K562 (cell line): ENCODE measurements around the gene TMPRSS11A. TPM values are rescaled to one million over a fixed set of nuclear protein-coding genes. Genes with fewer than 3 reads are reported as not detected.

ENCODE experiments used
- ATAC-seq: fragments of 200-7000 bp; cut with Tn5 transposase; 3 replicates; pipeline ENCODE4 v1.9.1; 2020; ENCODE audit warnings: moderate library complexity
- BruUV-seq: library from RNA; stranded (reverse); fragments of 400-500 nt; replicated peaks from 2 replicates; lab custom pipeline; 2021; lab: Mats Ljungman, UMichigan
- CTCF ChIA-PET: fragments of 300-600 bp; formaldehyde crosslinking; extraction: SDS; loops from one replicate; lab custom pipeline; 2021; ENCODE audit warnings: low intra/inter-chr PET ratio; lab: Yijun Ruan, JAX
- POLR2A ChIA-PET: fragments of 300-600, 350-650 bp; sonication (Branson Sonifier 250); formaldehyde crosslinking; extraction: SDS; loops from one replicate; lab custom pipeline; 2021; ENCODE audit warnings: antibody characterized with exemption, inconsistent platforms; lab: Yijun Ruan, JAX
- DNase-seq, 4 experiments: peaks; one replicate each; pipeline versions ENCODE4 v3.0.0 to v3.0.0-alpha.2; 2011 to 2018; ENCODE audit warnings: low spot score in 3 of 4, mixed read lengths in 3 of 4; ENCODE audit errors: extremely low read depth in 1 of 4
- FAIRE-seq: peaks from 2 replicates; lab custom pipeline; 2011; peaks lifted over from hg19 to GRCh38; lab: Jason Lieb, UNC
- H2AFZ ChIP-seq: 2 replicates; pipeline ENCODE4 v1.6.0; 2011; ENCODE audit warnings: low read depth, low read length, control low read depth, inconsistent platforms
- H3K27ac ChIP-seq: fragments of 200-600 bp; 3 replicates; pipeline ENCODE4 v1.8.0; 2011; ENCODE audit warnings: low read depth, mild to moderate bottlenecking, control low read depth, inconsistent platforms, low read length, moderate library complexity, mixed read lengths; ENCODE audit errors: extremely low read depth
- H3K27me3 ChIP-seq, 2 experiments: fragments of 300-600 bp in 1 of 2; 2 replicates in 1 of 2; 3 replicates in 1 of 2; pipeline versions ENCODE4 v1.6.0 to v1.8.0; 2011; ENCODE audit warnings: inconsistent platforms in 2 of 2, low read length in 2 of 2, mild to moderate bottlenecking in 1 of 2, mixed read lengths in 1 of 2, moderate library complexity in 1 of 2; ENCODE audit not compliant: control insufficient read depth in 2 of 2, insufficient read depth in 2 of 2
- H3K36me3 ChIP-seq: fragments of 300-600 bp; 3 replicates; pipeline ENCODE4 v1.8.0; 2011; ENCODE audit warnings: mild to moderate bottlenecking, low read length, inconsistent platforms; ENCODE audit not compliant: control insufficient read depth, insufficient read depth
- H3K4me1 ChIP-seq, 2 experiments: fragments of 200-600 bp in 1 of 2; replicated peaks in 1 of 2; 2 replicates in 1 of 2; 3 replicates in 1 of 2; pipeline versions ENCODE4 v1.5.1 to v1.8.0; 2011; ENCODE audit warnings: inconsistent platforms in 2 of 2, low read length in 2 of 2, mild to moderate bottlenecking in 1 of 2, mixed read lengths in 1 of 2, moderate library complexity in 1 of 2; ENCODE audit not compliant: control insufficient read depth in 2 of 2, insufficient read depth in 2 of 2
- H3K4me2 ChIP-seq: 2 replicates; pipeline ENCODE4 v1.6.1; 2011; ENCODE audit warnings: low read length, control low read depth, inconsistent platforms, mixed read lengths; ENCODE audit not compliant: insufficient read depth
- H3K4me3 ChIP-seq: fragments of 200-600 bp; sonication (generic), shearing (Covaris generic); 2 replicates; pipeline ENCODE4 v1.5.1; 2016; ENCODE audit warnings: control low read depth, inconsistent platforms
- H3K79me2 ChIP-seq: fragments of 200-600 bp; 3 replicates; pipeline ENCODE4 v1.8.0; 2011; ENCODE audit warnings: low read length, inconsistent platforms; ENCODE audit not compliant: control insufficient read depth, insufficient read depth
- H3K9ac ChIP-seq, 2 experiments: 2 replicates each; pipeline versions ENCODE4 v1.6.0 to v1.6.1; 2011; ENCODE audit warnings: low read depth in 2 of 2, low read length in 2 of 2, control low read depth in 1 of 2, inconsistent platforms in 1 of 2, mild to moderate bottlenecking in 1 of 2, mixed read lengths in 1 of 2; ENCODE audit not compliant: insufficient read depth in 1 of 2
- H3K9me1 ChIP-seq: one replicate; pipeline ENCODE4 v1.6.0; 2011; ENCODE audit warnings: inconsistent platforms, mild to moderate bottlenecking, low read length, moderate library complexity; ENCODE audit not compliant: control insufficient read depth, insufficient read depth
- H3K9me3 ChIP-seq: replicated peaks from 2 replicates; pipeline ENCODE4 v1.5.1; 2011; ENCODE audit warnings: low read depth, low read length, inconsistent platforms; ENCODE audit not compliant: control insufficient read depth, insufficient read depth
- H4K20me1 ChIP-seq: replicated peaks from 2 replicates; pipeline ENCODE4 v1.6.1; 2011; ENCODE audit warnings: low read length, inconsistent platforms, mixed read lengths; ENCODE audit not compliant: control insufficient read depth, insufficient read depth
- LCOR ChIP-seq: sonication (generic); formaldehyde crosslinking; IDR thresholded peaks from 2 replicates; pipeline ENCODE4 v1.8.0; 2022; ENCODE audit warnings: mild to moderate bottlenecking, missing genetic modification reagents
- NCOA2 ChIP-seq, 2 experiments: fragments of 450-650 bp; IDR thresholded peaks; 2 replicates each; pipeline ENCODE4 v1.6.1; 2018; ENCODE audit warnings: mild to moderate bottlenecking in 2 of 2, moderate library complexity in 1 of 2; ENCODE audit not compliant: partially characterized antibody in 2 of 2
- NFRKB ChIP-seq: fragments of 450-650 bp; IDR thresholded peaks from 2 replicates; pipeline ENCODE4 v1.6.1; 2016; ENCODE audit warnings: low read depth
- PML ChIP-seq: IDR thresholded peaks from 2 replicates; pipeline ENCODE4 v1.6.1; 2012; ENCODE audit warnings: low read length, inconsistent platforms
- WGBS: fragments of 100-300 bp; shearing (Covaris generic); methylation state at CpG from one replicate; pipeline ENCODE4 v1.1.6; 2016; ENCODE audit warnings: low coverage, mixed read lengths; ENCODE audit not compliant: insufficient coverage; ENCODE audit errors: missing lambda C conversion rate; 5-methylcytosine and 5-hydroxymethylcytosine counted together
- in situ Hi-C: fragments of 300-500 bp; cut with MboI; formaldehyde crosslinking; loops from 4 replicates; pipeline ENCODE4 v1.15.0; 2018; ENCODE audit warnings: inconsistent platforms, mixed read lengths
- intact Hi-C: fragments of 100-400 bp; cut with micrococcal nuclease; formaldehyde crosslinking; loops from 2 replicates; pipeline ENCODE4 v1.14.2; 2022
- polyA plus RNA-seq, 8 experiments: library from polyadenylated mRNA; depleted of rRNA in 4 of 8; stranded (reverse) in 5 of 8; unstranded in 3 of 8; fragments of >200 nt; fragmentation: Nextera tagmentation in 2 of 8; fragmentation: Illumina TruSeq in 1 of 8; extraction: Ambion mirVana in 2 of 8; extraction: Trizol in 1 of 8; gene quantifications; 2 replicates each; pipeline versions ENCODE4 v1.2.1 to v1.2.3, GENCODE V29; 2011 to 2014; ENCODE audit warnings: inconsistent platforms in 1 of 8, missing spikeins in 1 of 8
- total RNA-seq, 7 experiments: library from RNA; depleted of rRNA in 6 of 7; stranded (reverse); fragments of >200 nt in 6 of 7; fragmentation: Illumina TruSeq in 2 of 7; extraction: Trizol in 2 of 7; gene quantifications; 2 replicates each; pipeline versions ENCODE4 v1.2.1 to v1.2.3, GENCODE V29; 2011 to 2021; ENCODE audit warnings: low replicate concordance in 1 of 7
- TF ChIP-seq, protein P1 (sequence below): fragments of 250-450 bp; sonication (Bioruptor Pico); IDR thresholded peaks from 2 replicates; pipeline ENCODE4 v1.8.0; 2021; ENCODE audit warnings: mild to moderate bottlenecking, moderate library complexity
- TF ChIP-seq, protein P2 (sequence below): fragments of 250-450 bp; sonication (Bioruptor Pico); IDR thresholded peaks from 2 replicates; pipeline ENCODE4 v1.4.0; 2020; ENCODE audit warnings: mild to moderate bottlenecking, moderate library complexity

The TMPRSS11A gene
- total and polyA plus RNA-seq, 9 of the 15 experiments (the other 6 are each of a cell fraction or from before 2014, with no cell fraction given), result not detected

DNA sequence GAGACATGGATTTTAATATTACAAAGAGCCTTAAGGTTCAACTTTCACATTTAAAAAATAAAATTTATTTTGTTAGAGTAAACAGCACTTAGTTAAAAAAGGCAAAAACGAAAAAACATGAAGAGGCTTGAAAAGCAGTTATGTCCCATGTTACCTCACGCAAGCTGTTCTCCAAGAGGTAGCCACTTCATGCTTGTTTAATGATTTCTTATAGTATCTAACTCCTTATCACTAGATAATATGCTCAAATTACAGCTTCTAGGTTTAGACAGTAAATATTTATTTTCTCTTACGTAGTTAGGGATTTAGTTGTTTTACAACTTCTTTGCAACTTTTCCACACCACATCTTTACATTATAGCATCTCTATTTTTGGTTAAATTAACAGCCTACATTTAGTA is 51.7 kb downstream of the TMPRSS11A start:
- WGBS, result 10% methylated on average over 3 of the region's 3 CpGs

More for the DNA sequence above, 51.7 kb downstream of the TMPRSS11A start:
- FAIRE-seq (no peak), DNase-seq (no peak), ATAC-seq (no peak)
- BruUV-seq, result no TSS peak
- no peak overlapping the region for H3K4me3 ChIP-seq
- POLR2A ChIA-PET, result interaction anchor here (1.2 kb wide), 1 partner anchor 12 kb away, joined by 6 read pairs; no protein-coding TSS in a partner anchor
- no peak overlapping the region for H3K4me2 ChIP-seq
- no peaks in the 10 kb centered on the region for H3K9me3 ChIP-seq
- H3K4me1 ChIP-seq, result no peaks in the 10 kb centered on the region
- TF ChIP-seq, protein P1, sequence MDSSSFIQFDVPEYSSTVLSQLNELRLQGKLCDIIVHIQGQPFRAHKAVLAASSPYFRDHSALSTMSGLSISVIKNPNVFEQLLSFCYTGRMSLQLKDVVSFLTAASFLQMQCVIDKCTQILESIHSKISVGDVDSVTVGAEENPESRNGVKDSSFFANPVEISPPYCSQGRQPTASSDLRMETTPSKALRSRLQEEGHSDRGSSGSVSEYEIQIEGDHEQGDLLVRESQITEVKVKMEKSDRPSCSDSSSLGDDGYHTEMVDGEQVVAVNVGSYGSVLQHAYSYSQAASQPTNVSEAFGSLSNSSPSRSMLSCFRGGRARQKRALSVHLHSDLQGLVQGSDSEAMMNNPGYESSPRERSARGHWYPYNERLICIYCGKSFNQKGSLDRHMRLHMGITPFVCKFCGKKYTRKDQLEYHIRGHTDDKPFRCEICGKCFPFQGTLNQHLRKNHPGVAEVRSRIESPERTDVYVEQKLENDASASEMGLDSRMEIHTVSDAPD (CRISPR knock-in tag), result no peak
- TF ChIP-seq, protein P2, sequence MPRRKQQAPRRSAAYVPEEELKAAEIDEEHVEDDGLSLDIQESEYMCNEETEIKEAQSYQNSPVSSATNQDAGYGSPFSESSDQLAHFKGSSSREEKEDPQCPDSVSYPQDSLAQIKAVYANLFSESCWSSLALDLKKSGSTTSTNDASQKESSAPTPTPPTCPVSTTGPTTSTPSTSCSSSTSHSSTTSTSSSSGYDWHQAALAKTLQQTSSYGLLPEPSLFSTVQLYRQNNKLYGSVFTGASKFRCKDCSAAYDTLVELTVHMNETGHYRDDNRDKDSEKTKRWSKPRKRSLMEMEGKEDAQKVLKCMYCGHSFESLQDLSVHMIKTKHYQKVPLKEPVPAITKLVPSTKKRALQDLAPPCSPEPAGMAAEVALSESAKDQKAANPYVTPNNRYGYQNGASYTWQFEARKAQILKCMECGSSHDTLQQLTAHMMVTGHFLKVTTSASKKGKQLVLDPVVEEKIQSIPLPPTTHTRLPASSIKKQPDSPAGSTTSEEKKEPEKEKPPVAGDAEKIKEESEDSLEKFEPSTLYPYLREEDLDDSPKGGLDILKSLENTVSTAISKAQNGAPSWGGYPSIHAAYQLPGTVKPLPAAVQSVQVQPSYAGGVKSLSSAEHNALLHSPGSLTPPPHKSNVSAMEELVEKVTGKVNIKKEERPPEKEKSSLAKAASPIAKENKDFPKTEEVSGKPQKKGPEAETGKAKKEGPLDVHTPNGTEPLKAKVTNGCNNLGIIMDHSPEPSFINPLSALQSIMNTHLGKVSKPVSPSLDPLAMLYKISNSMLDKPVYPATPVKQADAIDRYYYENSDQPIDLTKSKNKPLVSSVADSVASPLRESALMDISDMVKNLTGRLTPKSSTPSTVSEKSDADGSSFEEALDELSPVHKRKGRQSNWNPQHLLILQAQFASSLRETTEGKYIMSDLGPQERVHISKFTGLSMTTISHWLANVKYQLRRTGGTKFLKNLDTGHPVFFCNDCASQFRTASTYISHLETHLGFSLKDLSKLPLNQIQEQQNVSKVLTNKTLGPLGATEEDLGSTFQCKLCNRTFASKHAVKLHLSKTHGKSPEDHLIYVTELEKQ (CRISPR knock-in tag), result no peak
- TF ChIP-seq NCOA2 (IDR thresholded peaks at IDR 0.05; ENCODE audit: partially characterized antibody in 2 of 2), result no peak
- TF ChIP-seq NFRKB, result no peak
- no peak for TF ChIP-seq LCOR (CRISPR knock-in tag)
- no peak for TF ChIP-seq PML
- no peak overlapping the region for H3K27ac ChIP-seq
- H3K36me3 ChIP-seq, result no peaks in the 10 kb centered on the region
- no peaks in the 10 kb centered on the region for H3K9me1 ChIP-seq
- no peaks in the 10 kb centered on the region for H3K27me3 ChIP-seq
- intact Hi-C loops, result loop anchor here (2.0 to 10.0 kb wide), 2 partner anchors 187 to 363 kb away; no protein-coding TSS in a partner anchor
- CTCF ChIA-PET, result no interaction called here
- H3K79me2 ChIP-seq, result no peaks in the 10 kb centered on the region
- H3K9ac ChIP-seq, result no peak overlapping the region
- H4K20me1 ChIP-seq, result no peaks in the 10 kb centered on the region
- no peak overlapping the region for H2AFZ ChIP-seq
- in situ Hi-C loops, result no loop called here
